NCI-H2081 (cell line): Measurements from ENCODE around the gene MYL11.

Experiments used
- DNase-seq, 2 experiments: peaks; one replicate each; lab custom pipeline; 2025; lab: John Stamatoyannopoulos, UW

The MYL11 gene

DNA sequence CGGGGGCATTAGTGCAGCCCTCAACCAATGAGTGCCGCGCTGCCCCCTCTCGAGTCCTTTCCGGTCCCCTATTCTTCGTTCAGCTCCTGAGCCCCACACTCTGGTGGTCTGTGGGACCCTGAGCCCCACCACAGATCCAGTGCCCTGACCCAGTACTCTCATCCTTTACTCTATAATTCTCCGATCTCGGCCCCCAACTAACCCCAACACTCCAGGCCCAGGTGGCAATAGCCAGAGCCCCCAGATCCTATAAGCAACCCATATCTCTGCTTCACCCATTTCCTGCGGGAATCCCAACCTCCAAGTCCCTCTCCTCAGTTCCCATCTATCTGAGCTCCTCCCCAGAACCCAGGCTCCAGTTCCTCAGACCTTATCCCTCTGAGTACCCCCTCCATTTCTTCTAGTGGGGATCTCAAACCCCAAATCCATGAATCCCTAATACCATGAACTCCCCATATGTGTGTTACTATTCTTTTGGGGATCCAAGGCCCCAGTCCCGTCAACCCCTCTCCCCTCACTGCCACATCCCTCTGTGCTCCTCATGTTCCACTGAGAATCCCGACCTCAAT lies 3.3 kb upstream of the MYL11 start:
- DNase-seq: no peak

DNA sequence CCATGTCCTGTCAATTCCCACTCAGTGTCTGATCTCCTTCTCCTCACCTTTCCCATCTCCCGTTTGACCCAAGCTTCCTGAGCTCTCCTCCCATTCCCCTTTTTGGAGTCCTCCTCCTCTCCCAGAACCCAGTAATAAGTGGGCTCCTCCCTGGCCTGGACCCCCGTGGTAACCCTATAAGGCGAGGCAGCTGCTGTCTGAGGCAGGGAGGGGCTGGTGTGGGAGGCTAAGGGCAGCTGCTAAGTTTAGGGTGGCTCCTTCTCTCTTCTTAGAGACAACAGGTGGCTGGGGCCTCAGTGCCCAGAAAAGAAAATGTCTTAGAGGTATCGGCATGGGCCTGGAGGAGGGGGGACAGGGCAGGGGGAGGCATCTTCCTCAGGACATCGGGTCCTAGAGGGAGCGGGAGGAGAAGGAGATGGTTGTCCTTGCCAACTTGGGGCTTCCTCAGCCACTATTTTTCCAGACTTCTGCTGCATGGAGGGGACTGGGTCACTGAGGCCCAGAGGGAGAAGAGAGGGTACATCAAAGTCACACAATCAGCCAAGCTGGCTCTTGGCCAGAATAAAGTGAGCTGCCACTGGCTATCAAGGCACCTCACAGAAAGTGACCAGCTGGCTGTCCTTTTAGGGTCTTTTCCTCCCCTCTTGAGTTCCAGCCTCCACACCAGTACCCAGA lies 2.4 kb upstream of the MYL11 start:
- no peak for DNase-seq

DNA sequence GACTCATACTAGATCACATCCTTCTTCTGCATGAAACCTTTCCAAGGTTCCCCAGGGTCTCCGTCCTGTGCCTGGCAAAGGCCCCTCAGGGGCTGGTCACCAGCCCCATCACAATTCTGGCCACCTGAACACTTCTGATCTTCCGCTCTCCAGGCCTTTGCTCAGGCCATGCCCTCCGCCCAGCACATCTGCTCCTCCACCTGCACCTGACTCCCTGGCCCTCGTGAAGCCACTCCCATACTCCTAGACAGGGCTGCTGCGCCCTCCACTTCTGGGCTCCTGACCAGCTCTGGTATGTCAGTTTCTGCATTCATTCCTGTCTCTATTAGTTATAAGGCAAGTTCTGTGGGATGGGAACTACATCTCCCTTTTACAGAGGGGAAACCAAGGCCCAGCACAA lies 1.9 kb upstream of the MYL11 start:
- DNase-seq: no peak

DNA sequence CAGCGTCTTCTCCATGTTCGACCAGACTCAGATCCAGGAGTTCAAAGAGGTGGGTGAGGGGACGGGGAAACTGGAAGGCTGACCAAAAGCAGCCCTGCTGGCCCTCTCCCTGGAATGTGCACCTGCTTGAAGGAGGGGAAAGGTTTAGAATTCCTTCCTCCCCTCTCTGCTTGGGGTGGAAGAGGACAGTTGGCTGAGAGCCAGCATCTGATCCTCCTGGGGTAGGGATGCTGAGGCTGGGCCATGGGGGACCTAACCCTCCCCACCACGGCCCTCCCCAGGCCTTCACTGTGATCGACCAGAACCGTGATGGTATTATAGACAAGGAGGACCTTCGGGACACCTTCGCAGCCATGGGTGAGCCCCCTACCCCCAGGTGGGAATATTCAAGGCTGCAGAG lies 1.3 kb downstream of the MYL11 start:
- no peak for DNase-seq

DNA sequence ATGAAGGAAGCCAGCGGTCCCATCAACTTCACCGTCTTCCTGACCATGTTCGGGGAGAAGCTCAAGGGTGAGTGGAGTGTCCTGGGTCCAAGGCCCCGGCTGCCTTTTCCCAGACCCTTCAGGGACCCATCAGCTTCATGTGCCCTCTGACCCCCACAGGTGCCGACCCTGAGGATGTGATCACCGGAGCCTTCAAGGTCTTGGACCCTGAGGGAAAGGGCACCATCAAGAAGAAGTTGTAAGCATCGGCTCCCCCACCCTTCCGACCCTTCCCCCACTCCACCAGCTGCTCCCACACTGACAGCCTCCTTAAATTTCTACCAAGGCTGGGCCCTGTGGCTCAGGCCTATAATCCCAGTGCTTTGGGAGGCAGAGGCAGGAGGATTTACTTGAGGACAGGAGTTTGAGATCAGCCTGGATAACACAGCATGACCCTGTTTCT lies 1.9 kb downstream of the MYL11 start:
- DNase-seq: no peak

DNA sequence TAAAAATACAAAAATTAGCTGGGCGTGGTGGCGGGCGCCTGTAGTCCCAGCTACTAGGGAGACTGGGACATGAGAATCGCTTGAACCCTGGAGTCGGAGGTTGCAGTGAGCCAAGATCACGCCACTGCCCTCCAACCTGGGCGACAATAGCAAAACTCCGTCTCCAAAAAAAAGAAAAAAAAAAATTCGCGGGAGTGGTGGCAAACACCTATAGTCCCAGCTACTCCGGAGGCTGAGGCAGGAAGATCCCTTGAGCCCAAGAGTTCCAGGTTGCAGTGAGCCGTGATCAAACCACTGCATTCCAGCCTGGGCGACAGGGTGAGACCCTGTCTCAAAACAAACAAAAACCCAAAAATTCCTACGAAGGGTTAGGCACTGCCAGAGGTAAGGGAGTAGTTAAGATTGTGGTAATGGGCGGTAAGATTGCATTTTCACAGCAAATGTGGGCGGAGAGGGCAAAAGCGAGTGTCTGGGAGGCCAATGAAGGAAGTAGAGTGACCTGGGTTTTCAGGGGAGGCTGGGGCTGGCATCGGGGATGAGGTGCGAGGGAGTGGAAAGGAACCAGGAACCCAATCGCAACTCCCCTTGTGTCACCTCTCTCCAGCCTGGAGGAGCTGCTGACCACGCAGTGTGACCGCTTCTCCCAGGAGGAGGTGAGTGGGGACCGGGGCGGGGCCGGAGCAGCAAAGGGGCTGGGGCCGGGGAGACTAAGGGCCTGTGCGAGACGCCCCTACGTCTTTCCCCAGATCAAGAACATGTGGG lies 2.6 kb downstream of the MYL11 start:
- DNase-seq: no peak

DNA sequence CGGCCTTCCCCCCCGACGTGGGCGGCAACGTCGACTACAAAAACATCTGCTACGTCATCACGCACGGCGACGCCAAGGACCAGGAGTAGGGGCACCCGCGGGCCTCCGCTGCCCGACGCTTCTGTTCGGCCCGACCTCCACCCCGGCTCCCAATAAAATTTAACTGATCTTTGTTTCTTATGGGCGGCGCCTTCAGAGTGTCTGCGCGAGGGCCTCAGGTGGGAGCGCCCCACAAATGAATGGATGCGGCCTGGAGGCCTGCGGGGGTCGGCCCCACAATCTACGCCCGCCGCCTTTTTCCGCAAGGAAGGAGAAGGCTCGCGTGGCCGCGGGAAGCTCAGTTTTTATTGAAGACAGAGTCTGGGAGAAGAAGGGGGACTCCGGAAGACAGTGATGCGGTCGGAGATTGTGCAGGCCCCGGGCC lies 3.2 kb downstream of the MYL11 start:
- DNase-seq: peak; percentile 75 to 80

DNA sequence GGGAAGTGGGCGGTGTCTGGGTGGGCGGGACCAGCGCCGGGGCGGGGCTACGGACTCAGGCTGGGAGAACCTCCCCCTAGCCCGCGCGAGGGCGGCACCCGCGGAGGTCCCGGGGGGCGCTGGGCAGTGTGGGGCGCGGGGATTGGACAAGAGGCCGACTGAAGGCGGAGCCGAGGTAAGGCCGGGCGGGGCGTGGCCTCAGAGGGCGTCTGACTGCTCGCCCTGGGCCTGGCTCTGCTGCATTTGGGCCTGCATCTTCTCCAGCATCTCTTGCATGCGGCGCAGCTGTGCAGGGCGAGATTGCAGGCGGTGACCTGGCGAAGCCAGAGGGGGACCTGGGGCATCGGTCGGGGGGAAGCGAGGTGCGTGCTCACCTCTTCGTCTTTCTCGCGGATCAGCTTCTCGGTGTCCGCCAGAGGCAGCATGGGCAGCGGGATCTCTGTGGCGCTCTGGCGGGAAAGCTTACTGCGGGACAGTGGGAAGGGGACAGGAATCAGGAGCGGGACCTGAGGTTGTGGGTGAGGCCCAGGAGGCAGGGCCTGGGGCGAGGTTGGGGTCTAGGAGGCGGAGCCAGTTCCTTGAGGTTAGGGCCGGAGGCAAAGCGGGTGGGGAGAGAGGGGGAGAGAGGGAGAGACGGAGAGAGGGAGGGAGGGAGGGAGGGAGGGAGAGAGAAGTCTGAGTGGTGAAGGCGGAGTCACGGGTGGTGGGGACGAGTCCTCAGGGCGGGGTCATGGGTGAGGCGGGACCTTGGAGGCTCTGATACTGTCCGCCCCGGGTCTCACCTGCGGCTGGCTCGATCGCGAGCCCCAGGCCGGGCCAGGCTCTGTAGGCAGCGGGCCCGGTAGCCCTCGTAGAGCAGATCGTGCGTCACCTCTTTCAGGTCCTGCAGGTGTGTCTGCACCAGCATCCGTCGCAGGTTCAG lies 3.9 kb downstream of the MYL11 start:
- DNase-seq: peak; percentile 92 to 95

DNA sequence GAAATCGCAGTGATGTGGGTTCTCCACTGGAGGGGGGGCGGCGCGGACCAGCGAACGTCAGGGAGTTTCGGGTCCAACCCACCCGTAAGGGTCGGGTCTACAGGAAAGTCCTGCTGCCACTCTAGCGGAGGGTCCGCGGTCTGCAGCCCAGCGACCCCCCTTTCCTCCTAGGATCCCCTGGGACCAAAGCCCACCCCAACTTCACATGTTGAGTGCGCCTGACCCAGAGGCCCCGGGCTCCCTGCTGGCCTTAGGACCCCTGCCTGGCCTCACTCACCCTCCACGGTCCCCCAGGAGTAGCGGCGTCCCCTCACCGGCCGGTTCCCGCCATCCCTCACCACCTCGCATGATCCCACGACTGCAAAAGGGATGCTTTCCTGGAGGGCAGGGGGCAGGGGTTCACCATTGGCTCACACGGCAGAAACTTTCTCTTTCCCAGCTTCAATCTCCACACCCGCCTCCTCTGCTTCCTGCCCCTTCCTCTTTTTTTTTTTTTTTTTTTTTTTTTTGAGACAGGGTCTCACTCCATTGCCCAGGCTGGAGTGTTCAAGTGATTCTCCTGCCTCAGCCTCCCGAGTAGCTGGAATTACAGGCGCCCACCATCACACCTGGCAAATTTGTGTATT lies 4.7 kb downstream of the MYL11 start:
- DNase-seq: no peak

DNA sequence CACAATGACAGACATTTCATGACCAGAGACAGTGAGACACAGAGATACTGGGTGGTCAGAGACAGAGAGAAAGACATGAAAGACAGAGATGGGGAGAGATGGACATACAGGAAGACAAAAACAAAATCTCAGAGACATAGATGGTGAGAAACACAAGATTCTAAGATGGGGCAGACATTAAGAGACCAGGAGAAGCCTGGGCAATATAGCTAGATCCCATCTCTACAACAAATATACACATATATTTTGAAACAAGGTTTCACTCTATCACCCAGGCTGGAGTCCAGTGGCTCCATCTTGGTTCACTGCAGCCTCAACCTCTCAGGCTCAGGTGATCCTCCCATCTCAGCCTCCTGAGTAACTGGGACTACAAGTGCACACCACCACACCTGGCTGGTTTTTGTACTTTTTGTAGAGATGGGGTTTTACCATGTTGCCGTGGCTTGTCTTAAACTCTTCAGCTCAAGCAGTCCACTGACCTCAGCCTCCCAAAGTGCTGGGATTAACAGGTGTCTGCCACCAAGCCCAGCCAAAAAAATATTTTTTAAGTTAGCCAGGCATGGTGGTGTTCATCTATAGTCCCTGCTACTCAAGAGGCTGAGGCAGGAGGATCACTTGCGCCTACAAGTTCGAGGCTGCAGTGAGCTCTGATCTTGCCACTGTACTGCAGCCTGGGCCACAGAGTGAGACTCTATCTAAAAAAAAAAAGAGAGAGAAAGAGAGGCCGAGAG lies 5.6 kb downstream of the MYL11 start:
- DNase-seq: no peak

DNA sequence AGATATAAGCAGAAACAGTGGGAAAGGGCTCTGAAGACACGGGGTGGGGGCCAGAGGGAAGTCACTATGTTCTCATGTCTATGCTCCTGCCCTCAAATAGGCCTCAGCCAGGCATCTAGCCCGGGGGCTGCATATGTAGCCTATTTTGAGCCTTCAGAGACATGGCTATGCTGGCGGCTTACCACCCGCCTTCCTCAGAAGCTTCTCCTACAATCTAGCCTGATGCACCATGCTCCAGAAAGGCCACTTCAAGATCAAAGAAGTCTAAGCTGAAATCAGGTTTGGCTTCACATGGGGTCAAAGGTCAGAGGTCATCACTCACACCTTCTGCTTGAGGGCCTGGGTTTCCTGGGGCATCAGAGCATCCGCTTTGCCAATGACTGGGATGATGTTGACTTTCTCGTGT lies 6.2 kb downstream of the MYL11 start:
- DNase-seq: no peak

DNA sequence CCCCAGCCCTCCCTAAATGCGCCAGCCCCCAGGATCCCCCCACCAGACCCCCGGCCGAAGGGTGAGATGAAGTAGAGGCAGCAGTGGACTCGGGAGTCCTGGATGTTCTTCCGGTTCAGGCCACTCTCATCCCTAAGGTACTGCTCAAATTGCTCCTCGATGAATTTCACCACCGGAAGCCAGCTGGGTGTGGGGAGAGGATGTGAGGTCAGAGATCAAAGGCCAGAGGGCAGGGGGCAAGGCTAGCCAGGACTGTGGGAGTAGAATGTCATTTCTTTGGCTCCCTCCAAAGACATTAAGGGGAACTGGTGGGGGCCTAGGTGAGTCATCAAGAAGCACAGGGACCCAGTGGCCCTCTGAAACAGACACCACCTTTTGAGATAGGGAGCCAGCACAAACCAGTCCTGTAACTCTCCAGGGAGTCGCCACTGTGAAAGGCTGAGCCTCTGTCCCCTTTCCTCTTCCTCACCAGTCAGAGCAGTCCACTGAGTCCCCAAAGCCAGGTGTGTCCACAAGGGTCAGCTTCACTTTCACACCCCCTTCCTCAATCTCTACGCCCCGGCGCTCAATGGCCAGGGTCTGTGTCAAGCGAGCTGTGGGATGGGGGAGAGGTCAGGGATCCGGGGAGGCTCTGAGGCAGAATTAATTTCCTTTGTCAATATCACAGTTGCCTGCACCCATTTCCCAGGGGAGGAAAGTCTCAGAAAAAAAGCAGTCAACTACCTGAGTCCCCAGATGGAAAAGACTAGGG lies 6.9 kb downstream of the MYL11 start:
- no peak for DNase-seq

DNA sequence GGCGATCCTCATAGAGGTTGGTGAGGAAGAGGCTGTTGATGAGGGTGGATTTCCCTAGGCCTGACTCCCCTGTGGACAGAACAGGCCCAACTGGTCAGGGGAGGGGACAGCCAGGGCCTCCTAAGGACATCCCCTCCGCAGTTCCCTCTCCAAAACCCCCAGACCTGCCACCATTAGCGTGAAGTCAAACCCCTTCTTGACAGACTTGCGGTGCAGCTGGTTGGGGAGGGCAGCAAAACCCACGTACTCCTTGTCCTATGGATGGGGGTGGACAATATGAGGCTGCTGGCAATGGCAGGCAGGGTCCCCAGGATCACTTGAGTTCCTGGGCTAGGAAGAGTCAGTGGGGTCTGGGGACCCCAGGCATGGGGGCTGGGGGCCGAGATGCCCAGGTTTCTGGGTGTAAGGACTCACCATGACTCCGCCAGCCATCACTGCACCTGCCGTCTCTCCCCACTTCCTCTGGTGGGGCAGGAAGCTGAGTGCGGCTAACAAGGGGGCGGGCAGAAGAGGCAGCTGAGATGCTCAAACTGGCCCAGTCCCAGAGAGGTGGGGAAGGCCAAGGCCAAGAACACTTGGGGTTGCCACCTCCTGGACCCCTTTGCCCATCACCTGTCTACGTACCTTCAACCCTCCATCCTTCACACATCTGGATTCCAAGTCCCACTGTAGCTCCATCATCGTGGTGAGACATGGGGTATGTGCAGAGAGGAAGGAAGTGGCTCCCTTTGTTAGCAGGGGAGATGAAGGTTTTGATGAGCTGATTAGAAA lies 7.7 kb downstream of the MYL11 start, which contains the start of gene SEPTIN1:
Gene SEPTIN1 (minus strand): TSS at position 451 of the 771 bp plus-strand sequence. CDS start 19 bp downstream, at position 432.
- DNase-seq: no peak

DNA sequence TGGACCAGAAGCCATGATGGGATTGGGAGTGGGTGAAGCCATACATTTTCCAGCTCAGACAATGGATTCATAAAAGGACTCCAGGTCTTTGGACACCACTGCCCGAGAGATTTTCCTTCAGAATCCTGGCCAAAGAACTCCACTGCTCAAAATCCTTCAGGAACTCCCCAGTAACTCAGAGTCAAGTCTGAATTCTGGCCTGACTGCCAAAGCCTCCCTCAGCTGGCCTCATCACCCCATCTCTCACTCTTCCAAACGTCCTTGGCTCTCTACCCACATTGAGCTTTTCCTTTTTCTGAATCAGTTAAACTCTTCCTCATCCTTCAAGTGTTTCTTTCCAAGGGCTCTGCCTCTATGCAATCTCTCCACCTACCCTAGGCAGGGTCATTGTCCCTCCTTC lies 8.9 kb downstream of the MYL11 start:
- no peak for DNase-seq

DNA sequence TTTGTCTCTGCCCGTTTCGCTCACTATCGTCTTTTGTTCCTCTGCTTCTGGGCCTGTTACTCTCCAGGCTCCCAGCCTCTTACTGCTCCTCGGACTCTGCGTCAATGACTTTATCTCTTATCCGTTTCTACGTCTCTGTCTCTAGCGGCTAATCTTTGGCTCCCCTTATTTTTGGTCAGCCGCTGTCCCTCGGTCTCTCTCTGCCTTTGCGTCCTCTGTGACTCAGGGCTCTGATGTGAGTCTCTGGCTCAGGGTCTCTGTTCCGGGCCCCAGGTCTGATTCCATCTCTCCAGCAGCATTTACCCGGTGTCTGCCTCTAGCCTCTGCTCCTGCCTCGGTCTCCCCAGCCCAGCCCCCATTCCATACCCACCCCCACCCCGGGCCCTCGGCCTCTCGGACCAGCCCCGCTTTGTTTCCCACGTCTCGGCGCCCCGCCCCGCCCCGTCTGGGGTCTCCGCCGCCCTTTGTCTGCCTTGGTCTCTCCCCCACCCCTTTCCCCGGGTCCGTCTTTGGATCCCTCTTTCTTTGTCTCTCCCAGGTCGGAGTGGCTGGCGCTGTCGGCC lies 20.1 kb downstream of the MYL11 start:
- DNase-seq: no peak

DNA sequence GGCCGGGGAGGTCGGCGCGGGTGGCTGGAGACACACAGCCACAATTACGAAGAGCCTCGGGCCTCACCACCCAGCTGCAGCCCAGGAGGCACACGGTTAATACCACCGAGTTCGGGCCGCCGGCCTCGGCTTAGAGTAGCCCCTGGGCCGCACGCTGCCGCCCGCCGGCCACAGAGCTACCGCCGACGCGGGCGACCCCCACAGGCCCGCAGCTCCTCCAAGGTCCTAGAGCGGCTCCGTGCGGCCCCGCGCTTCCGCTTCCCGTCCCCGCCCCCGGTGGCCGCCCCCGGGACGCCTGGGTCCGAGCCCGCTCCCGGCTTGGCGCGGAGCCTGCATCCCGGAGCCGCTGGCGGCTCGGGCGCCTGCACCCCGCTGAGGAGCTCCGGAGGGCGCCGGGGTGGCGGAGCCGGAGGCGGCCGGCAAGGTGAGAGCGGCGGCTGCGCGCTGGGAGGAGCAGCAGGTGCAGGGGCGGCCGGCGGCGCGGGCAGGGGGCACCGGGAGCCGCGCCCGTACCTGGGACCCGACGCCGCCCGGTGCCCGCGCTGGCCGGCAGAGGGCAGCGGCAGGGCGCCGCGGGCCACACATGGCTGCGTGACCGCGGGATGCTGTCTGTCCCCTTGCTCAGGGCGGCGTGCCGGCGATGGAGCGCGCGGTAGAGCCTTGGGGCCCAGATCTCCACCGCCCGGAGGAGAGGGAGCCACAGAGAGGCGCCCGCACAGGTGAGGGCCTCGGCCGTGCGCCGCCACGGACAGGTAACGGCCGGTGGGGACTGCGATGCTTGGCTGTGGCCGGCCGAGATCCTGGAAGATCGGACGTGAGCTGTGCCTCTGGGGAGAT lies 20.8 kb downstream of the MYL11 start, which contains the start of gene ZNF48:
Gene ZNF48 (plus strand): TSS at position 266 of the 837 bp plus-strand sequence. CDS start 375 bp downstream, at position 641.
- peak; percentile 78 to 83 for DNase-seq

DNA sequence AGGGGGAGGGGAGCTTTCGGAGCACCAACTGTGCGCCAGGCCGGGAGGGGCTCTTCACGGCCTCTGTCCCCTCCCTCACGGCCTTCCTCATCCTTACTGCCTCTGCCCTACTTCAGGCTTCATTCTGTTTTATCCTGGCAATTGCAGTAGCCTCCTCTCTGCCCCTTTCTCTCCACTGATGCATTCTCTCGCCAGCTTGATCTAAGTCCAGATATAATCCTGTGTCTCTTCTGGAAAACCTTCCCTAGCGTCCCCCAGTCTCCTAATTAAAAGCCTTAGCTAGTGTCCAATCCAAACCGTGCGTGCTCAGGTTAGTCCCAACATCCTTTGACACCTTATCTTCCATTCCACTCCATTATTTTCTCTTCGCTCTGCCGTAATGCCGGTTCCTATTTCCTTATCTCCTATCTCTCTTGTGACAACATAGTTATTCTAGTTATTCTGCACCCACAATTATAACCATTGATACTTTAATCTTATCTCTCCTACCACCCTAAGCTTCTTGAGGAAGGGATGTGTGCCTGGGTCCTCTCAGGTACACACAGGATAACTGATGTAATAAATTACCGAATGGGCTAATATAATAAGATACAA lies 21.5 kb downstream of the MYL11 start:
- peak; percentile 11 to 20 for DNase-seq
